ENCODE measurements around the gene ADGRA1.

Gene ADGRA1

GRCh38 chr10:133125901-133126300 is 38.2 kb downstream of the ADGRA1 start:
- 94% methylated on average over 7 of the region's 9 CpGs for WGBS
- H3K4me1 ChIP-seq (ENCODE audit: insufficient read depth, low read length), result no peaks in the 10 kb centered on the region

GRCh38 chr10:133126431-133127290 is 38.9 kb downstream of the ADGRA1 start:
- 94% methylated on average over 57 of the region's 57 CpGs for WGBS
- peaks cover 5% of the 10 kb centered on the region; the same call in 1 of the 2 replicates for H3K27me3 ChIP-seq (ENCODE audit: insufficient read depth, low read length)
- no peak overlapping the region for H3K9ac ChIP-seq (ENCODE audit: low read depth, low read length)
- no peaks in the 10 kb centered on the region for H3K9me3 ChIP-seq (ENCODE audit: insufficient read depth, low read depth, low read length)
- no peaks in the 10 kb centered on the region for H3K4me1 ChIP-seq (ENCODE audit: insufficient read depth, low read length)
- no peaks in the 10 kb centered on the region for H3K36me3 ChIP-seq (ENCODE audit: insufficient read depth, low read length)
- H3K27ac ChIP-seq (ENCODE audit: low read depth, low read length), result no peak overlapping the region
- H3K4me3 ChIP-seq (ENCODE audit: low read length), result no peak overlapping the region

More at GRCh38 chr10:133125901-133126300, 38.2 kb downstream of the ADGRA1 start:
- H3K27me3 ChIP-seq (ENCODE audit: insufficient read depth, low read length), result peaks cover 5% of the 10 kb centered on the region; the same call in 1 of the 2 replicates
- no peaks in the 10 kb centered on the region for H3K36me3 ChIP-seq (ENCODE audit: insufficient read depth, low read length)
- no peaks in the 10 kb centered on the region for H3K9me3 ChIP-seq (ENCODE audit: insufficient read depth, low read depth, low read length)
- H3K4me3 ChIP-seq (ENCODE audit: low read length), result no peak overlapping the region
- H3K27ac ChIP-seq (ENCODE audit: low read depth, low read length), result no peak overlapping the region
- no peak overlapping the region for H3K9ac ChIP-seq (ENCODE audit: low read depth, low read length)

GRCh38 chr10:133127291-133128125 is 39.8 kb downstream of the ADGRA1 start:
- no peak overlapping the region for H3K27ac ChIP-seq (ENCODE audit: low read depth, low read length)
- no peak overlapping the region for H3K9ac ChIP-seq (ENCODE audit: low read depth, low read length)
- WGBS, result 74% methylated on average over 32 of the region's 36 CpGs
- H3K9me3 ChIP-seq (ENCODE audit: insufficient read depth, low read depth, low read length), result no peaks in the 10 kb centered on the region
- H3K27me3 ChIP-seq (ENCODE audit: insufficient read depth, low read length), result peaks cover 5% of the 10 kb centered on the region; the same call in 1 of the 2 replicates
- H3K36me3 ChIP-seq (ENCODE audit: insufficient read depth, low read length), result no peaks in the 10 kb centered on the region
- no peaks in the 10 kb centered on the region for H3K4me1 ChIP-seq (ENCODE audit: insufficient read depth, low read length)
- no peak overlapping the region for H3K4me3 ChIP-seq (ENCODE audit: low read length)

- Histone ChIP-seq H3K9me3 (ENCODE audit: insufficient read depth, low read depth, low read length) (no peaks in the 10 kb centered on the region), H3K27ac (ENCODE audit: low read depth, low read length) (no peak overlapping the region), H3K4me1 (ENCODE audit: insufficient read depth, low read length) (no peaks in the 10 kb centered on the region), H3K9ac (ENCODE audit: low read depth, low read length) (no peak overlapping the region), H3K4me3 (ENCODE audit: low read length) (no peak overlapping the region), H3K27me3 (ENCODE audit: insufficient read depth, low read length) (peaks cover 5% of the 10 kb centered on the region; the same call in 1 of the 2 replicates), H3K36me3 (ENCODE audit: insufficient read depth, low read length) (no peaks in the 10 kb centered on the region)
- WGBS, result 96% methylated on average over 83 of the region's 83 CpGs
Observed at GRCh38 chr10:133128126-133129070, 40.7 kb downstream of the ADGRA1 start.

GRCh38 chr10:133129071-133129858 is 41.5 kb downstream of the ADGRA1 start:
- 90% methylated on average over 39 of the region's 39 CpGs for WGBS
- H3K9me3 ChIP-seq (ENCODE audit: insufficient read depth, low read depth, low read length), result no peaks in the 10 kb centered on the region
- H3K4me3 ChIP-seq (ENCODE audit: low read length), result no peak overlapping the region
- H3K36me3 ChIP-seq (ENCODE audit: insufficient read depth, low read length), result no peaks in the 10 kb centered on the region
- peaks cover 3% of the 10 kb centered on the region; the same call in 1 of the 2 replicates for H3K27me3 ChIP-seq (ENCODE audit: insufficient read depth, low read length)
- H3K27ac ChIP-seq (ENCODE audit: low read depth, low read length), result no peak overlapping the region
- no peak overlapping the region for H3K9ac ChIP-seq (ENCODE audit: low read depth, low read length)
- H3K4me1 ChIP-seq (ENCODE audit: insufficient read depth, low read length), result no peaks in the 10 kb centered on the region

- no peak overlapping the region for H3K9ac ChIP-seq (ENCODE audit: low read depth, low read length)
- 88% methylated on average over 20 of the region's 20 CpGs for WGBS
Observed at GRCh38 chr10:133129859-133130495, 42.3 kb downstream of the ADGRA1 start.

GRCh38 chr10:133130602-133131001 is 42.9 kb downstream of the ADGRA1 start:
- Histone ChIP-seq H3K27me3 (ENCODE audit: insufficient read depth, low read length) (no peaks in the 10 kb centered on the region), H3K27ac (ENCODE audit: low read depth, low read length) (no peak overlapping the region), H3K9me3 (ENCODE audit: insufficient read depth, low read depth, low read length) (no peaks in the 10 kb centered on the region), H3K4me1 (ENCODE audit: insufficient read depth, low read length) (no peaks in the 10 kb centered on the region), H3K9ac (ENCODE audit: low read depth, low read length) (no peak overlapping the region), H3K4me3 (ENCODE audit: low read length) (no peak overlapping the region), H3K36me3 (ENCODE audit: insufficient read depth, low read length) (no peaks in the 10 kb centered on the region)
- 87% methylated on average over 11 of the region's 11 CpGs for WGBS

More at GRCh38 chr10:133129859-133130495, 42.3 kb downstream of the ADGRA1 start:
- Histone ChIP-seq H3K9me3 (ENCODE audit: insufficient read depth, low read depth, low read length) (no peaks in the 10 kb centered on the region), H3K4me1 (ENCODE audit: insufficient read depth, low read length) (no peaks in the 10 kb centered on the region), H3K27ac (ENCODE audit: low read depth, low read length) (no peak overlapping the region), H3K36me3 (ENCODE audit: insufficient read depth, low read length) (no peaks in the 10 kb centered on the region), H3K4me3 (ENCODE audit: low read length) (no peak overlapping the region), H3K27me3 (ENCODE audit: insufficient read depth, low read length) (no peaks in the 10 kb centered on the region)

- Histone ChIP-seq H3K27ac (ENCODE audit: low read depth, low read length) (no peak overlapping the region), H3K9me3 (ENCODE audit: insufficient read depth, low read depth, low read length) (no peaks in the 10 kb centered on the region), H3K4me3 (ENCODE audit: low read length) (no peak overlapping the region), H3K9ac (ENCODE audit: low read depth, low read length) (no peak overlapping the region), H3K36me3 (ENCODE audit: insufficient read depth, low read length) (no peaks in the 10 kb centered on the region), H3K4me1 (ENCODE audit: insufficient read depth, low read length) (no peaks in the 10 kb centered on the region), H3K27me3 (ENCODE audit: insufficient read depth, low read length) (no peaks in the 10 kb centered on the region)
- 88% methylated on average over 18 of the region's 18 CpGs for WGBS
Observed at GRCh38 chr10:133131053-133131452, 43.3 kb downstream of the ADGRA1 start.

- no peaks in the 10 kb centered on the region for H3K9me3 ChIP-seq (ENCODE audit: insufficient read depth, low read depth, low read length)
- H3K27me3 ChIP-seq (ENCODE audit: insufficient read depth, low read length), result no peaks in the 10 kb centered on the region
- H3K4me1 ChIP-seq (ENCODE audit: insufficient read depth, low read length), result no peaks in the 10 kb centered on the region
- no peaks in the 10 kb centered on the region for H3K36me3 ChIP-seq (ENCODE audit: insufficient read depth, low read length)
- 92% methylated on average over 41 of the region's 41 CpGs for WGBS
- no peak overlapping the region for H3K4me3 ChIP-seq (ENCODE audit: low read length)
- H3K9ac ChIP-seq (ENCODE audit: low read depth, low read length), result no peak overlapping the region
- H3K27ac ChIP-seq (ENCODE audit: low read depth, low read length), result no peak overlapping the region
Observed at GRCh38 chr10:133131734-133132472, 44.2 kb downstream of the ADGRA1 start.

Data from HUES64 (cell line).